ENCODE data around the gene GFAP. TPM values are rescaled to one million over a fixed set of nuclear protein-coding genes. Genes with fewer than 3 reads are reported as not detected.

Gene GFAP
- total and polyA plus RNA-seq, 7 donors: 1.3 to 2.4 TPM; not detected in 5

- DNase-seq: peak; percentile 6
- no peaks in the 10 kb centered on the region for H3K27me3 ChIP-seq
- TF ChIP-seq EP300 (IDR thresholded peaks at IDR 0.05) (no peak), POLR2AphosphoS5 (IDR thresholded peaks at IDR 0.05) (no peak), POLR2A (IDR thresholded peaks at IDR 0.05) (no peak)
- TF ChIP-seq, protein P1, sequence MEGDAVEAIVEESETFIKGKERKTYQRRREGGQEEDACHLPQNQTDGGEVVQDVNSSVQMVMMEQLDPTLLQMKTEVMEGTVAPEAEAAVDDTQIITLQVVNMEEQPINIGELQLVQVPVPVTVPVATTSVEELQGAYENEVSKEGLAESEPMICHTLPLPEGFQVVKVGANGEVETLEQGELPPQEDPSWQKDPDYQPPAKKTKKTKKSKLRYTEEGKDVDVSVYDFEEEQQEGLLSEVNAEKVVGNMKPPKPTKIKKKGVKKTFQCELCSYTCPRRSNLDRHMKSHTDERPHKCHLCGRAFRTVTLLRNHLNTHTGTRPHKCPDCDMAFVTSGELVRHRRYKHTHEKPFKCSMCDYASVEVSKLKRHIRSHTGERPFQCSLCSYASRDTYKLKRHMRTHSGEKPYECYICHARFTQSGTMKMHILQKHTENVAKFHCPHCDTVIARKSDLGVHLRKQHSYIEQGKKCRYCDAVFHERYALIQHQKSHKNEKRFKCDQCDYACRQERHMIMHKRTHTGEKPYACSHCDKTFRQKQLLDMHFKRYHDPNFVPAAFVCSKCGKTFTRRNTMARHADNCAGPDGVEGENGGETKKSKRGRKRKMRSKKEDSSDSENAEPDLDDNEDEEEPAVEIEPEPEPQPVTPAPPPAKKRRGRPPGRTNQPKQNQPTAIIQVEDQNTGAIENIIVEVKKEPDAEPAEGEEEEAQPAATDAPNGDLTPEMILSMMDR (IDR thresholded peaks at IDR 0.05): no peak
- peaks cover 0 to 6% (median 3%) of the 10 kb centered on the region in 4 donors for H3K4me1 ChIP-seq
- H3K27ac ChIP-seq: no peak overlapping the region
- H3K36me3 ChIP-seq: no peaks in the 10 kb centered on the region
- WGBS, 2 donors: 87 to 91% methylated on average over 4 of the region's 4 CpGs
- no peak overlapping the region for H3K4me3 ChIP-seq
- intact Hi-C loops (cut with DNase I): no loop called here
- no peaks in the 10 kb centered on the region for H3K9me3 ChIP-seq
Observed at GRCh38 chr17:44940317-44940716, 25.0 kb upstream of the GFAP start.

- DNase-seq: peak; percentile 62
- TF ChIP-seq POLR2AphosphoS5 (IDR thresholded peaks at IDR 0.05) (no peak), POLR2A (IDR thresholded peaks at IDR 0.05) (no peak), EP300 (IDR thresholded peaks at IDR 0.05) (no peak)
- TF ChIP-seq, protein P1 (IDR thresholded peaks at IDR 0.05): no peak
- H3K4me1 ChIP-seq: peaks cover 0 to 2% (median under 1%) of the 10 kb centered on the region in 4 donors
- no peak overlapping the region for H3K4me3 ChIP-seq
- intact Hi-C loops (cut with DNase I): no loop called here
- 93 to 94% methylated on average over 9 of the region's 9 CpGs for WGBS, 2 donors
- no peaks in the 10 kb centered on the region for H3K36me3 ChIP-seq
- no peak overlapping the region for H3K27ac ChIP-seq
- no peaks in the 10 kb centered on the region for H3K9me3 ChIP-seq
- H3K27me3 ChIP-seq: no peaks in the 10 kb centered on the region
Observed at GRCh38 chr17:44935116-44935515, 19.8 kb upstream of the GFAP start.

DNA sequence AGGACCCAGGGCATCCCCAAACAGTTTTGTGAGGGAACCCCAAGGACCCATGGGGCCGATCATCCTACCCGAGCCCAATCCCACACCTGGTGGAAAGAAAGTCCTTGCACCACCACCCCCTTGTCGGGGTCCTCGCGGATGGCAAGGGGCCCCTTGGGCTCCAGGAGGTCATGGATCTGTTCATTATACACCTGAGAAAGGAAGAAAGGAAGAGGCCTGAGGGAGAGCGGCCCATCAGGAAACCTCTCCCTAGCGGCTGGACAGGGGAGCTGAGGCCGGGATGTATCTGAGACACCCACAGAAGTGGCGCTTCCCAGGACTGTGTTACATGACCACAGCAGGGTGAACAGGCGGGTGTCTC lies 19.4 kb upstream of the GFAP start:
- DNase-seq: peak; percentile 52
- Histone ChIP-seq H3K36me3 (no peaks in the 10 kb centered on the region), H3K27me3 (no peaks in the 10 kb centered on the region), H3K9me3 (no peaks in the 10 kb centered on the region), H3K4me3 (no peak overlapping the region), H3K4me1 (no peaks in the 10 kb centered on the region), H3K27ac (no peak overlapping the region)
- TF ChIP-seq EP300 (IDR thresholded peaks at IDR 0.05) (no peak), POLR2A (IDR thresholded peaks at IDR 0.05) (no peak), POLR2AphosphoS5 (IDR thresholded peaks at IDR 0.05) (no peak)
- TF ChIP-seq, protein P1 (IDR thresholded peaks at IDR 0.05): no peak
- intact Hi-C loops (cut with DNase I): no loop called here
- 98% methylated on average over 10 of the region's 10 CpGs for whole genome bisulfite sequencing, 2 donors

DNA sequence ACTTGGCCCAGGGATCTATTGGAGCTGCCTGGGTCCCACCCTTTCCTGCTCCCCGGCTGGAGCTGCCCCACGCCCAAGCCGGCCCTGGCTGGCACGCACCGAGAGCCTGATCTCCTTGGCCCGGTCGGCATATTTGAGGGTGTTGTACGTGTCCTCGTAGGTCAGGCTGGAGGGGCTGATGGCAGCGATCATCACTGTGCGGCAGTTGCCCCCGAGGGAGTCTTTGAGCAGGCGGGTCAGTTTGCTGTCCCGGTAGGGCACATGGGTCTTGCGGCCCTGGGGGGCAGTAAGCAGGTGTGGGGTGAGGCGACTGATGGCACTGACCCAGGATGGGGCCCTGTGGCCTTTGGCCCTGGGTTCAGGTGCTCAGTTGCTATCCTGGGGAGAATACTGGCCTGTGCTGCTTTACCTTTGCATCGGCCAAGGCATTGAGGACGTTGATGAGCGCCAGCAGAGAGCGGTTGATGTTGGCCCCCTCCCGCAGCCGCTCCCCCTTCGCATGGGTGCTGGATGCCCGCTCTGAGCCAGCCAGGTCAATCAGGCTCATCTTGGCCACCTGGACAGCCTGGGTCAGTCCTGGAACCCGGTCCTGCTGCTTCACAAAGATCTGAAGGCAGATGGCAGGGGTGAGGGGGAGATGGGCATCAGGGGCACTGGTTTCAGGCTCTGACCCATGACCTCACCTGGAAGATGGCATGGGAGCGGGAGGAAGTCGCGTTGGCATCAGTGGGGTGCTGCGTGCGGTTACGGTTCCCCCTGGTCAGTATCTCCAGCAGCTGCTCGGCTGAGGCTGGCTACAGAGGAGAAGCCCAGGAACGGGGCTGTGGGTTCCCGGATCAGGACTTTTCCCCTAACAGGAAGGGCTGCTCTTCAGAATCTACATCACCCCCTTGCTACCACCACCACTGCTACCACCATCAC lies 18.8 kb upstream of the GFAP start:
- Histone ChIP-seq H3K4me3 (no peak overlapping the region), H3K9me3 (no peaks in the 10 kb centered on the region), H3K27ac (no peak overlapping the region), H3K27me3 (no peaks in the 10 kb centered on the region), H3K36me3 (no peaks in the 10 kb centered on the region), H3K4me1 (no peaks in the 10 kb centered on the region)
- WGBS, 2 donors: 96% methylated on average over 34 of the region's 34 CpGs
- intact Hi-C loops (cut with DNase I): no loop called here
- DNase-seq: peak; percentile 43
- TF ChIP-seq, protein P1 (IDR thresholded peaks at IDR 0.05): no peak
- TF ChIP-seq POLR2A (IDR thresholded peaks at IDR 0.05) (no peak), EP300 (IDR thresholded peaks at IDR 0.05) (no peak), POLR2AphosphoS5 (IDR thresholded peaks at IDR 0.05) (no peak)
